Right atrium auricular region (tissue), 2 donors: ENCODE data around the gene COL23A1. TPM values are rescaled to one million over a fixed set of nuclear protein-coding genes. Genes with fewer than 3 reads are reported as not detected.

Experiments
- DNase-seq: peaks from one replicate; pipeline ENCODE4 v3.0.0-alpha.2; 2019; ENCODE audit warnings: low spot score
- H3K27ac ChIP-seq, 2 donors: fragments of 200-600 bp; sonication (generic); 1 replicate in 1 of 2; 2 replicates in 1 of 2; pipeline ENCODE4 v1.5.1; 2016 to 2019
- H3K27me3 ChIP-seq, 2 donors: fragments of 200-600 bp; sonication (generic); one replicate each; pipeline versions ENCODE4 v1.5.1 to v1.6.0; 2017 to 2019
- H3K36me3 ChIP-seq: fragments of 200-600 bp; sonication (generic); one replicate; pipeline ENCODE4 v1.5.1; 2016
- H3K4me1 ChIP-seq, 2 donors: fragments of 200-600 bp; sonication (generic); one replicate each; pipeline versions ENCODE4 v1.5.1 to v1.6.0; 2017 to 2019
- H3K4me3 ChIP-seq, 2 donors: fragments of 200-600 bp; sonication (generic); 1 replicate in 1 of 2; 2 replicates in 1 of 2; pipeline ENCODE4 v1.5.1; 2017 to 2019; ENCODE audit warnings: mild to moderate bottlenecking in 1 of 2, moderate library complexity in 1 of 2
- H3K9me3 ChIP-seq, 2 donors: fragments of 200-600 bp; sonication (generic); one replicate each; pipeline ENCODE4 v1.5.1; 2019
- CTCF ChIP-seq, 2 donors: fragments of 200-600 bp; sonication (generic); IDR thresholded peaks; one replicate each; pipeline ENCODE4 v1.5.1; 2019; ENCODE audit warnings: antibody characterized with exemption in 2 of 2
- total RNA-seq, 2 donors: library from RNA; depleted of rRNA; stranded (reverse); fragments of >200 nt; gene quantifications; one replicate each; pipeline ENCODE4 v1.1.0, GENCODE V29; 2016

Gene COL23A1
- total RNA-seq, 2 donors from 2014 or later = 5.7 to 6.8 TPM

- Histone ChIP-seq H3K36me3 (no peaks in the 10 kb centered on the region), H3K4me1 (peaks cover 0 to 11% of the 10 kb centered on the region in 2 donors), H3K4me3 (no peak overlapping the region), H3K9me3 (no peaks in the 10 kb centered on the region), H3K27me3 (no peaks in the 10 kb centered on the region), H3K27ac (no peak overlapping the region)
- peak; percentile 55 to 58 for TF ChIP-seq CTCF (IDR thresholded peaks at IDR 0.05)
- DNase-seq = no peak
These were observed 39.1 kb downstream of the COL23A1 start for GRCh38 chr5:178551059-178551458.

- DNase-seq = no peak
- Histone ChIP-seq H3K4me1 (peaks cover 0 to 33% of the 10 kb centered on the region in 2 donors), H3K27me3 (no peaks in the 10 kb centered on the region), H3K9me3 (no peaks in the 10 kb centered on the region), H3K4me3 (no peak overlapping the region), H3K36me3 (no peaks in the 10 kb centered on the region), H3K27ac (no peak overlapping the region)
- no peak for TF ChIP-seq CTCF (IDR thresholded peaks at IDR 0.05)
These were observed 41.4 kb downstream of the COL23A1 start for GRCh38 chr5:178548746-178549145.

- no peaks in the 10 kb centered on the region for H3K27me3 ChIP-seq
- no peaks in the 10 kb centered on the region for H3K36me3 ChIP-seq
- no peak for DNase-seq
- H3K9me3 ChIP-seq = no peaks in the 10 kb centered on the region
- TF ChIP-seq CTCF (IDR thresholded peaks at IDR 0.05) = no peak
- no peak overlapping the region for H3K4me3 ChIP-seq
- H3K27ac ChIP-seq = peak overlapping the region; percentile 31
- H3K4me1 ChIP-seq = peaks cover 0 to 33% of the 10 kb centered on the region in 2 donors
These were observed 42.3 kb downstream of the COL23A1 start for GRCh38 chr5:178547753-178548415.

- Histone ChIP-seq H3K4me3 (no peak overlapping the region), H3K27me3 (no peaks in the 10 kb centered on the region), H3K36me3 (no peaks in the 10 kb centered on the region), H3K9me3 (no peaks in the 10 kb centered on the region), H3K4me1 (peaks cover 0 to 39% of the 10 kb centered on the region in 2 donors), H3K27ac (peak overlapping the region; percentile 78 to 93)
- DNase-seq = no peak
- TF ChIP-seq CTCF (IDR thresholded peaks at IDR 0.05) = no peak
These were observed 43.0 kb downstream of the COL23A1 start for GRCh38 chr5:178547052-178547666.

GRCh38 chr5:178546675-178547033, 43.5 kb downstream of the COL23A1 start:
- no peaks in the 10 kb centered on the region for H3K27me3 ChIP-seq

More at GRCh38 chr5:178546675-178547033, 43.5 kb downstream of the COL23A1 start:
- no peak for TF ChIP-seq CTCF (IDR thresholded peaks at IDR 0.05)
- H3K36me3 ChIP-seq = no peaks in the 10 kb centered on the region
- no peak for DNase-seq
- H3K9me3 ChIP-seq = no peaks in the 10 kb centered on the region
- peak overlapping the region; percentile 78 to 93 for H3K27ac ChIP-seq
- peaks cover 0 to 44% of the 10 kb centered on the region in 2 donors for H3K4me1 ChIP-seq
- H3K4me3 ChIP-seq = no peak overlapping the region
